C1 segment of cervical spinal cord (tissue), 14 donors: ENCODE results near the gene TPR.
"Not testable (repeated sequence)": the region's sequence is repeated elsewhere in the genome, so short reads cannot be mapped to it uniquely, and the experiment has no call there.

ENCODE experiments used
- DNase-seq, 14 donors: peaks; one replicate each; lab custom pipeline; 2025; lab: John Stamatoyannopoulos, UW

The TPR gene

GRCh38 chr1:186375152-186375928, at the start of gene TPR, which contains the start of gene ODR4:
Gene TPR (minus strand): TSS chr1:186375253. CDS start chr1:186375028, 225 bp downstream.
Gene ODR4 (plus strand): TSS chr1:186375838. CDS start chr1:186379786, 3,948 bp downstream.
- peak; percentile 99 to 100 (median 100) for DNase-seq

- DNase-seq: no peak
These were observed 49.5 kb upstream of the TPR start for GRCh38 chr1:186424539-186424938.

GRCh38 chr1:186421446-186421845, 46.4 kb upstream of the TPR start:
- no peak for DNase-seq

- DNase-seq: no peak
These were observed 45.9 kb upstream of the TPR start for GRCh38 chr1:186420923-186421322.

GRCh38 chr1:186420311-186420710, 45.3 kb upstream of the TPR start:
- no peak for DNase-seq

- no peak for DNase-seq
These were observed 43.5 kb upstream of the TPR start for GRCh38 chr1:186418503-186418902.

GRCh38 chr1:186413319-186413718, 38.3 kb upstream of the TPR start:
- no peak for DNase-seq

GRCh38 chr1:186409091-186409490, 34.0 kb upstream of the TPR start:
- DNase-seq: no peak

GRCh38 chr1:186404454-186405051, 29.5 kb upstream of the TPR start:
- no peak for DNase-seq

- no peak for DNase-seq
These were observed 28.6 kb upstream of the TPR start for GRCh38 chr1:186403632-186404031.

- DNase-seq: not testable (repeated sequence)
These were observed 26.4 kb upstream of the TPR start for GRCh38 chr1:186401446-186401845.

GRCh38 chr1:186392711-186393110, 17.7 kb upstream of the TPR start:
- DNase-seq: not testable (repeated sequence)

GRCh38 chr1:186391841-186392240, 16.8 kb upstream of the TPR start:
- no peak for DNase-seq

GRCh38 chr1:186390925-186391324, 15.9 kb upstream of the TPR start:
- no peak for DNase-seq

GRCh38 chr1:186386725-186387383, 11.8 kb upstream of the TPR start:
- no peak for DNase-seq

GRCh38 chr1:186375929-186376319, 871 bp upstream of the TPR start:
- no peak for DNase-seq

- DNase-seq: peak in 3 of 14 donors; percentile 12 to 47 (median 46)
These were observed 526 bp downstream of the TPR start for GRCh38 chr1:186374303-186375151.

- DNase-seq: not testable (repeated sequence)
These were observed 27.0 kb downstream of the TPR start for GRCh38 chr1:186347837-186348691.

GRCh38 chr1:186340772-186341171, 34.3 kb downstream of the TPR start:
- DNase-seq: no peak

GRCh38 chr1:186337554-186337953, 37.5 kb downstream of the TPR start:
- DNase-seq: no peak

GRCh38 chr1:186330758-186331157, 44.3 kb downstream of the TPR start:
- DNase-seq: no peak
